Caco-2 (cell line): Measurements from ENCODE around the gene EIF3L. TPM values are rescaled to one million over a fixed set of nuclear protein-coding genes. Genes with fewer than 3 reads are reported as not detected.

Experiments used
- BruUV-seq: library from RNA; stranded (reverse); fragments of 400-500 nt; replicated peaks from 2 replicates; lab custom pipeline; 2021; lab: Mats Ljungman, UMichigan
- CTCF ChIA-PET: fragments of 300-600 bp; sonication (Branson Sonifier 250); formaldehyde crosslinking; loops from one replicate; lab custom pipeline; 2022; ENCODE audit warnings: antibody characterized with exemption; lab: Charles Lee
- POLR2A ChIA-PET: fragments of 300-600 bp; sonication (Branson Sonifier 250); formaldehyde crosslinking; loops from one replicate; lab custom pipeline; 2022; ENCODE audit warnings: antibody characterized with exemption; lab: Charles Lee
- DNase-seq, 2 experiments: peaks; one replicate each; pipeline versions ENCODE4 v3.0.0 to v3.0.0-alpha.2; 2020 to 2022
- H3K27me3 ChIP-seq: replicated peaks from 2 replicates; pipeline ENCODE4 v1.6.0; 2011; ENCODE audit warnings: low read length; ENCODE audit not compliant: control insufficient read depth, insufficient read depth
- H3K36me3 ChIP-seq: 2 replicates; pipeline ENCODE4 v1.5.1; 2011; ENCODE audit warnings: low read length; ENCODE audit not compliant: control insufficient read depth, insufficient read depth
- H3K4me1 ChIP-seq: fragments of 250-450 bp; sonication (Bioruptor Pico); 2 replicates; pipeline ENCODE4 v1.5.1; 2020; ENCODE audit warnings: mild to moderate bottlenecking
- H3K4me3 ChIP-seq: 2 replicates; pipeline ENCODE4 v1.5.1; 2011; ENCODE audit warnings: low read depth, mild to moderate bottlenecking, control low read depth, low read length
- H3K9me3 ChIP-seq: fragments of 250-450 bp; sonication (Bioruptor Pico); 2 replicates; pipeline ENCODE4 v1.5.1; 2020; ENCODE audit warnings: mild to moderate bottlenecking, moderate library complexity
- H3K27ac Mint-ChIP-seq: one replicate; pipeline ENCODE4 v1.8.0; 2022; ENCODE audit warnings: mixed read lengths; ENCODE audit not compliant: unreplicated experiment
- H3K27me3 Mint-ChIP-seq: one replicate; pipeline ENCODE4 v1.8.0; 2022; ENCODE audit warnings: mixed read lengths; ENCODE audit not compliant: insufficient read depth, unreplicated experiment
- H3K36me3 Mint-ChIP-seq: one replicate; pipeline ENCODE4 v1.8.0; 2022; ENCODE audit warnings: mild to moderate bottlenecking, mixed read lengths; ENCODE audit not compliant: insufficient read depth, unreplicated experiment
- H3K4me1 Mint-ChIP-seq: one replicate; pipeline ENCODE4 v1.8.0; 2022; ENCODE audit warnings: low read depth, mixed read lengths; ENCODE audit not compliant: unreplicated experiment
- H3K4me3 Mint-ChIP-seq: one replicate; pipeline ENCODE4 v1.8.0; 2022; ENCODE audit warnings: mild to moderate bottlenecking, moderate library complexity, mixed read lengths; ENCODE audit not compliant: unreplicated experiment
- H3K9me3 Mint-ChIP-seq: one replicate; pipeline ENCODE4 v1.8.0; 2022; ENCODE audit warnings: mixed read lengths; ENCODE audit not compliant: unreplicated experiment
- CTCF ChIP-seq, 2 experiments: fragments of 200-600 bp in 1 of 2; IDR thresholded peaks; 1 replicate in 1 of 2; 2 replicates in 1 of 2; pipeline versions ENCODE4 v1.5.1 to v1.8.0; 2011 to 2022; ENCODE audit warnings: antibody characterized with exemption in 1 of 2, control low read depth in 1 of 2, inconsistent platforms in 1 of 2, low read depth in 1 of 2, low read length in 1 of 2, mild to moderate bottlenecking in 1 of 2, moderate library complexity in 1 of 2; ENCODE audit not compliant: insufficient read depth in 1 of 2, severe bottlenecking in 1 of 2, unreplicated experiment in 1 of 2
- intact Hi-C: fragments of 100-400 bp; cut with micrococcal nuclease; formaldehyde crosslinking; loops from one replicate; pipeline ENCODE4 v1.10.0; 2022; ENCODE audit not compliant: unreplicated experiment
- total RNA-seq: library from RNA; stranded (reverse); gene quantifications from 2 replicates; pipeline ENCODE4 v1.2.3, GENCODE V29; 2022

Gene EIF3L
- total RNA-seq, 1 experiment from 2014 or later, result 554 TPM

- ChIA-PET CTCF (no interaction called here), POLR2A (interaction anchor here (0.6 to 1.5 kb wide), 9 partner anchors 17 to 1323 kb away, joined by 3 to 7 read pairs (median 4); partner anchors contain the start of genes ANKRD54 and PDXP)
- H3K36me3 Mint-ChIP-seq, result peaks cover 75% of the 10 kb centered on the region
- H3K4me1 Mint-ChIP-seq, result peaks cover 25% of the 10 kb centered on the region
- no peaks in the 10 kb centered on the region for H3K27me3 Mint-ChIP-seq
- Histone ChIP-seq H3K36me3 (no peaks in the 10 kb centered on the region), H3K27me3 (no peaks in the 10 kb centered on the region), H3K4me1 (peaks cover 13% of the 10 kb centered on the region), H3K4me3 (peak overlapping the region; percentile 46), H3K9me3 (no peaks in the 10 kb centered on the region)
- peak overlapping the region; percentile 90 for H3K4me3 Mint-ChIP-seq
- H3K9me3 Mint-ChIP-seq, result no peaks in the 10 kb centered on the region
- H3K27ac Mint-ChIP-seq, result peak overlapping the region; percentile 92
- BruUV-seq, result no TSS peak
- DNase-seq, result peak; percentile 89 to 97
- intact Hi-C loops, result loop anchor here (5.0 to 10.0 kb wide), 2 partner anchors 58 to 150 kb away; partner anchors contain the start of genes C22orf23 and POLR2F
- TF ChIP-seq CTCF (IDR thresholded peaks at IDR 0.05; ENCODE audit: insufficient read depth in 1 of 2, low read depth in 1 of 2, low read length in 1 of 2, severe bottlenecking in 1 of 2, unreplicated experiment in 1 of 2), result no peak
Observed at GRCh38 chr22:37804881-37805809, 44.1 kb upstream of the EIF3L start.

GRCh38 chr22:37805810-37806277, 43.4 kb upstream of the EIF3L start:
- CTCF ChIA-PET, result no interaction called here
- peaks cover 13% of the 10 kb centered on the region for H3K4me1 ChIP-seq
- DNase-seq, result no peak
- H3K4me3 Mint-ChIP-seq, result peak overlapping the region; percentile 90
- peaks cover 75% of the 10 kb centered on the region for H3K36me3 Mint-ChIP-seq
- no peak for TF ChIP-seq CTCF (IDR thresholded peaks at IDR 0.05; ENCODE audit: insufficient read depth in 1 of 2, low read depth in 1 of 2, low read length in 1 of 2, severe bottlenecking in 1 of 2, unreplicated experiment in 1 of 2)
- H3K27ac Mint-ChIP-seq, result peak overlapping the region; percentile 92
- H3K27me3 Mint-ChIP-seq, result no peaks in the 10 kb centered on the region
- H3K4me3 ChIP-seq, result peak overlapping the region; percentile 46
- H3K9me3 Mint-ChIP-seq, result no peaks in the 10 kb centered on the region
- no peaks in the 10 kb centered on the region for H3K9me3 ChIP-seq
- H3K27me3 ChIP-seq, result no peaks in the 10 kb centered on the region
- H3K36me3 ChIP-seq, result no peaks in the 10 kb centered on the region; the same call in 1 of the 2 replicates
- no TSS peak for BruUV-seq
- H3K4me1 Mint-ChIP-seq, result peaks cover 25% of the 10 kb centered on the region
- intact Hi-C loops, result loop anchor here (2.0 to 10.0 kb wide), 2 partner anchors 39 to 149 kb away; partner anchors contain the start of genes ANKRD54, C22orf23 and POLR2F
- POLR2A ChIA-PET, result interaction anchor here (0.6 to 1.0 kb wide), 2 partner anchors 18 to 61 kb away, joined by 4 to 5 read pairs; no protein-coding TSS in a partner anchor
